GM18498 (cell line): Measurements from ENCODE around the gene BARX1.
"Not testable (repeated sequence)": the region's sequence is repeated elsewhere in the genome, so short reads cannot be mapped to it uniquely, and the experiment has no call there.

Experiments used
- ATAC-seq: cut with Tn5 transposase; IDR thresholded peaks from one replicate; pipeline ENCODE4 v1.9.1; 2021; ENCODE audit warnings: mild to moderate bottlenecking, moderate library complexity; ENCODE audit not compliant: unreplicated experiment

BARX1 gene

GRCh38 chr9:93952784-93953495, 2.2 kb downstream of the BARX1 start:
- no peak for ATAC-seq

- no peak for ATAC-seq
Measured at GRCh38 chr9:93952119-93952783, 2.9 kb downstream of the BARX1 start.

- ATAC-seq = no peak
Measured at GRCh38 chr9:93951655-93952118, 3.5 kb downstream of the BARX1 start.

GRCh38 chr9:93950619-93951601, 4.2 kb downstream of the BARX1 start:
- no peak for ATAC-seq

GRCh38 chr9:93949694-93950449, 5.3 kb downstream of the BARX1 start:
- ATAC-seq = no peak

GRCh38 chr9:93949073-93949693, 6.0 kb downstream of the BARX1 start:
- no peak for ATAC-seq

- ATAC-seq = no peak
Measured at GRCh38 chr9:93948441-93949072, 6.6 kb downstream of the BARX1 start.

- ATAC-seq = no peak
Measured at GRCh38 chr9:93947409-93948070, 7.6 kb downstream of the BARX1 start.

- no peak for ATAC-seq
Measured at GRCh38 chr9:93946338-93946712, 8.8 kb downstream of the BARX1 start.

GRCh38 chr9:93945400-93946337, 9.5 kb downstream of the BARX1 start:
- no peak for ATAC-seq

- no peak for ATAC-seq
Measured at GRCh38 chr9:93944011-93944410, 11.1 kb downstream of the BARX1 start.

- no peak for ATAC-seq
Measured at GRCh38 chr9:93942161-93942560, 13.0 kb downstream of the BARX1 start.

GRCh38 chr9:93941493-93941892, 13.7 kb downstream of the BARX1 start:
- no peak for ATAC-seq

GRCh38 chr9:93940951-93941350, 14.2 kb downstream of the BARX1 start:
- no peak for ATAC-seq

- ATAC-seq = not testable (repeated sequence)
Measured at GRCh38 chr9:93939589-93939988, 15.6 kb downstream of the BARX1 start.

GRCh38 chr9:93937193-93937592, 18.0 kb downstream of the BARX1 start:
- no peak for ATAC-seq

- no peak for ATAC-seq
Measured at GRCh38 chr9:93931905-93932304, 23.2 kb downstream of the BARX1 start.

- no peak for ATAC-seq
Measured at GRCh38 chr9:93930070-93930469, 25.1 kb downstream of the BARX1 start.
